A673 (cell line): ENCODE data around the gene RPIA. TPM values are rescaled to one million over a fixed set of nuclear protein-coding genes. Genes with fewer than 3 reads are reported as not detected.

Source experiments
- BruUV-seq: library from RNA; stranded (reverse); fragments of 400-500 nt; replicated peaks from 2 replicates; lab custom pipeline; 2021; lab: Mats Ljungman, UMichigan
- CTCF ChIA-PET: fragments of 300-600 bp; sonication (Branson Sonifier 250); formaldehyde crosslinking; loops from one replicate; lab custom pipeline; 2022; ENCODE audit warnings: antibody characterized with exemption; lab: Charles Lee
- POLR2A ChIA-PET: fragments of 300-600 bp; sonication (Branson Sonifier 250); formaldehyde crosslinking; loops from one replicate; lab custom pipeline; 2022; ENCODE audit warnings: antibody characterized with exemption; ENCODE audit not compliant: low non-redundant PET; lab: Charles Lee
- DNase-seq: peaks from one replicate; pipeline ENCODE4 v3.0.0-alpha.2; 2015; ENCODE audit warnings: low spot score
- H3K27ac ChIP-seq: fragments of 200-600 bp; sonication (generic); 2 replicates; pipeline ENCODE4 v1.5.1; 2016; ENCODE audit warnings: mixed run types, low read depth, mild to moderate bottlenecking, mixed read lengths, antibody characterized with exemption, low read length; ENCODE audit not compliant: poor library complexity, severe bottlenecking
- H3K27me3 ChIP-seq: fragments of 200-600 bp; sonication (generic); replicated peaks from 2 replicates; pipeline ENCODE4 v1.6.1; 2017; ENCODE audit warnings: mixed run types, low read depth, mild to moderate bottlenecking, mixed read lengths, antibody characterized with exemption, low read length; ENCODE audit not compliant: insufficient read depth, poor library complexity
- H3K36me3 ChIP-seq: fragments of 200-600 bp; sonication (generic); 2 replicates; pipeline ENCODE4 v1.6.1; 2016; ENCODE audit warnings: mixed run types, mild to moderate bottlenecking, mixed read lengths, antibody characterized with exemption, low read length; ENCODE audit not compliant: insufficient read depth, poor library complexity, severe bottlenecking
- H3K4me1 ChIP-seq: fragments of 200-600 bp; sonication (generic); 2 replicates; pipeline ENCODE4 v1.6.1; 2017; ENCODE audit warnings: mixed run types, mild to moderate bottlenecking, mixed read lengths, antibody characterized with exemption, low read length; ENCODE audit not compliant: insufficient read depth, poor library complexity, severe bottlenecking
- H3K4me3 ChIP-seq: fragments of 200-600 bp; sonication (generic); 2 replicates; pipeline ENCODE4 v1.5.1; 2016; ENCODE audit warnings: low read depth, mixed run types, mild to moderate bottlenecking, mixed read lengths, low read length; ENCODE audit not compliant: poor library complexity, severe bottlenecking
- H3K9me3 ChIP-seq: fragments of 200-600 bp; sonication (generic); 2 replicates; pipeline ENCODE4 v1.6.1; 2016; ENCODE audit warnings: mixed run types, low read depth, mild to moderate bottlenecking, mixed read lengths, antibody characterized with exemption, low read length; ENCODE audit not compliant: poor library complexity, severe bottlenecking
- CTCF ChIP-seq: fragments of 300-800, 200-600 bp; sonication (generic); conservative IDR thresholded peaks from 2 replicates; pipeline ENCODE4 v1.5.1; 2017; ENCODE audit warnings: low read depth, mild to moderate bottlenecking, antibody characterized with exemption, low read length, moderate library complexity, mixed read lengths
- EZH2 ChIP-seq: fragments of 200-600 bp; sonication (generic); IDR thresholded peaks from 2 replicates; pipeline ENCODE4 v1.6.1; 2017; ENCODE audit warnings: borderline replicate concordance, low read depth, mild to moderate bottlenecking, mixed read lengths, antibody characterized with exemption, low read length; ENCODE audit not compliant: poor library complexity, severe bottlenecking
- intact Hi-C: fragments of 100-400 bp; cut with micrococcal nuclease; formaldehyde crosslinking; loops from one replicate; pipeline ENCODE4 v1.10.0; 2022; ENCODE audit not compliant: unreplicated experiment
- total RNA-seq: library from RNA; stranded (reverse); gene quantifications from 2 replicates; pipeline ENCODE4 v1.2.3, GENCODE V29; 2021

RPIA gene
- total RNA-seq, 1 experiment from 2014 or later = 28.6 TPM

DNA sequence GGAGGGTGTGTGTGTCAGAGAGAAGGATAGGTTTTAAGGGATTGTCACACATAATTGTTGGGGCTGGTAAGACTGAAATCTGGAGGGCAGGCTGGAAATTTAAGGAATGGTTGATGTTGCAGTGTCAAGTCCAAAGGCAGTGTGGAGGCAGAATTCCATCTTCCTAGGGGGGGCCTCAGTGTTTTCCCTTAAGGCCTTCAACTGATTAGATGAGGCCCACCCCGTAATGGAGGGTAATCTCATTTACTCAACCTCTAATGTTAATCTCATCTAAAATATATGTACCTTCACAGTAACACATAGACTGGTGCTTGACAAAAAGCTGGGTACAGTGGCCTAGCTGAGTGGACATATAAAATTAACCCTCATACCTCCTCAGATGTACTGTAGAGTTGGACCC is 30.9 kb upstream of the RPIA start:
- Histone ChIP-seq H3K4me3 (no peak overlapping the region), H3K36me3 (no peaks in the 10 kb centered on the region), H3K4me1 (no peaks in the 10 kb centered on the region), H3K27me3 (peaks cover 7% of the 10 kb centered on the region), H3K27ac (no peak overlapping the region), H3K9me3 (no peaks in the 10 kb centered on the region)
- BruUV-seq = no TSS peak
- CTCF ChIA-PET = no interaction called here
- intact Hi-C loops = no loop called here
- no peak for DNase-seq
- POLR2A ChIA-PET = no interaction called here
- TF ChIP-seq EZH2 = no peak
- no peak for TF ChIP-seq CTCF

DNA sequence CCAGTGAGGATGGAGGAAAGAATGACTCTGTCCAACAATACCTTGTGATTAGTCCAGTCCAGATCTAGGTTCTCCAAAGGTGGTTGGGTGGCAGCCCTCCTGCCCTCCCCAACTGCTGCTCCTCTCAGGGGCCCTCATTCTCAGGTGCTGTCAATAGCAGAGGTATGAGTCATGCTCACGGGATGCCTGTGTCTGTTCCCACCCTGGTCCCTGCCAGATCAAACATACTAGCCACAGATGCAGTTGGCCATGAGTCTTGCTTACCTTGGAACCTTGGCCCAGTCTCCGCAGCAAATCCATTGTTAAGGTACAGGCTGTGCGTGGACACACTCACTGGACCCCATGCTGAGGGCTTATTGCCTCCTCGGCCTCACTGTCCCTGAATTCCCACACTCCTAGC is 24.9 kb upstream of the RPIA start:
- ChIA-PET CTCF (no interaction called here), POLR2A (no interaction called here)
- peaks cover 12% of the 10 kb centered on the region for H3K27me3 ChIP-seq
- DNase-seq = no peak
- H3K27ac ChIP-seq = no peak overlapping the region
- TF ChIP-seq CTCF = no peak
- no peak for TF ChIP-seq EZH2
- no TSS peak for BruUV-seq
- intact Hi-C loops = no loop called here
- H3K9me3 ChIP-seq = no peaks in the 10 kb centered on the region
- H3K4me1 ChIP-seq = no peaks in the 10 kb centered on the region
- no peaks in the 10 kb centered on the region for H3K36me3 ChIP-seq
- H3K4me3 ChIP-seq = no peak overlapping the region

- no peak overlapping the region for H3K4me3 ChIP-seq
- no peaks in the 10 kb centered on the region for H3K36me3 ChIP-seq
- TF ChIP-seq CTCF (no peak), EZH2 (no peak)
- intact Hi-C loops = no loop called here
- H3K27ac ChIP-seq = no peak overlapping the region
- ChIA-PET CTCF (no interaction called here), POLR2A (no interaction called here)
- no peaks in the 10 kb centered on the region for H3K4me1 ChIP-seq
- BruUV-seq = no TSS peak
- no peak for DNase-seq
- H3K9me3 ChIP-seq = no peaks in the 10 kb centered on the region
- peaks cover 12% of the 10 kb centered on the region for H3K27me3 ChIP-seq
Observed at GRCh38 chr2:88667219-88667618, 24.3 kb upstream of the RPIA start.
